ENCODE measurements around the gene TBX2. TPM values are rescaled to one million over a fixed set of nuclear protein-coding genes. Genes with fewer than 3 reads are reported as not detected.

The TBX2 gene
- total and polyA plus RNA-seq, 12 donors = 2.4 to 22.1 (median 7.4) TPM

- intact Hi-C loops (cut with DNase I) = loop anchor here in 1 of 2 donors (5.0 kb wide), 1 partner anchor 378 kb away; no protein-coding TSS in a partner anchor
- Histone ChIP-seq H3K4me1 (replicated peaks in 1 of 2) (peaks cover 0 to 5% of the 10 kb centered on the region in 2 donors), H3K27ac (no peak overlapping the region), H3K4me3 (no peak overlapping the region), H3K36me3 (replicated peaks in 1 of 2) (no peaks in the 10 kb centered on the region), H3K27me3 (no peaks in the 10 kb centered on the region), H3K9me3 (replicated peaks in 1 of 3) (no peaks in the 10 kb centered on the region)
- no peak for TF ChIP-seq CTCF (IDR thresholded peaks at IDR 0.05)
- no peak for TF ChIP-seq POLR2A (IDR thresholded peaks at IDR 0.05)
- WGBS, 4 donors = 89 to 95% (median 93%) methylated on average over 9 to 13 of the region's 13 CpGs
- DNase-seq = no peak
These were observed 14.7 kb upstream of the TBX2 start for GRCh38 chr17:61384692-61385576.

GRCh38 chr17:61385577-61386236 lies 13.9 kb upstream of the TBX2 start:
- intact Hi-C loops (cut with DNase I) = loop anchor here in 1 of 2 donors (5.0 kb wide), 1 partner anchor 378 kb away; no protein-coding TSS in a partner anchor
- Histone ChIP-seq H3K9me3 (replicated peaks in 1 of 3) (no peaks in the 10 kb centered on the region), H3K4me1 (replicated peaks in 1 of 2) (peaks cover 0 to 5% of the 10 kb centered on the region in 2 donors), H3K27ac (no peak overlapping the region), H3K27me3 (no peaks in the 10 kb centered on the region), H3K4me3 (no peak overlapping the region), H3K36me3 (replicated peaks in 1 of 2) (no peaks in the 10 kb centered on the region)
- 93 to 98% (median 96%) methylated on average over 12 to 15 of the region's 15 CpGs for WGBS, 4 donors
- no peak for TF ChIP-seq CTCF (IDR thresholded peaks at IDR 0.05)
- TF ChIP-seq POLR2A (IDR thresholded peaks at IDR 0.05) = no peak
- DNase-seq = no peak

- H3K27ac ChIP-seq = no peak overlapping the region
- no peaks in the 10 kb centered on the region for H3K36me3 ChIP-seq (replicated peaks in 1 of 2)
- WGBS, 4 donors = 89 to 92% (median 90%) methylated on average over 4 to 6 of the region's 6 CpGs
- peaks cover 0 to 5% of the 10 kb centered on the region in 2 donors for H3K4me1 ChIP-seq (replicated peaks in 1 of 2)
- no peaks in the 10 kb centered on the region for H3K27me3 ChIP-seq
- no peak for TF ChIP-seq CTCF (IDR thresholded peaks at IDR 0.05)
- no peak for TF ChIP-seq POLR2A (IDR thresholded peaks at IDR 0.05)
- intact Hi-C loops (cut with DNase I) = loop anchor here in 1 of 2 donors (5.0 kb wide), 1 partner anchor 379 kb away; no protein-coding TSS in a partner anchor
- no peaks in the 10 kb centered on the region for H3K9me3 ChIP-seq (replicated peaks in 1 of 3)
- no peak overlapping the region for H3K4me3 ChIP-seq
- no peak for DNase-seq
These were observed 13.4 kb upstream of the TBX2 start for GRCh38 chr17:61386251-61386650.

- H3K36me3 ChIP-seq (replicated peaks in 1 of 2) = no peaks in the 10 kb centered on the region
- H3K9me3 ChIP-seq (replicated peaks in 1 of 3) = no peaks in the 10 kb centered on the region
- no peaks in the 10 kb centered on the region for H3K27me3 ChIP-seq
- no peak overlapping the region for H3K4me3 ChIP-seq
- no peak for TF ChIP-seq CTCF (IDR thresholded peaks at IDR 0.05)
- no peak for TF ChIP-seq POLR2A (IDR thresholded peaks at IDR 0.05)
- H3K4me1 ChIP-seq (replicated peaks in 1 of 2) = peaks cover 0 to 5% of the 10 kb centered on the region in 2 donors
- 95 to 97% (median 96%) methylated on average over 8 of the region's 8 CpGs for WGBS, 4 donors
- H3K27ac ChIP-seq = no peak overlapping the region
- intact Hi-C loops (cut with DNase I) = loop anchor here in 1 of 2 donors (5.0 kb wide), 1 partner anchor 380 kb away; no protein-coding TSS in a partner anchor
- no peak for DNase-seq
These were observed 12.6 kb upstream of the TBX2 start for GRCh38 chr17:61387011-61387410.

All from adrenal gland (tissue), 12 donors.